T47D (cell line): ENCODE measurements around the gene PRKCZ.

Source experiments
- DNase-seq, 2 experiments: peaks; one replicate each; pipeline versions ENCODE4 v3.0.0 to v3.0.0-alpha.2; 2011 to 2012; ENCODE audit warnings: low read depth in 1 of 2, low spot score in 1 of 2
- JUND ChIP-seq: IDR thresholded peaks from 2 replicates; pipeline ENCODE4 v1.6.1; 2012; ENCODE audit warnings: low read depth
- in situ Hi-C: cut with HindIII; loops from 2 replicates; pipeline ENCODE4 v1.10.0; 2016; ENCODE audit warnings: low sequenced_read_pairs, low pct_unique_long_range_greater_than_20kb

The PRKCZ gene

GRCh38 chr1:2018217-2019171, 31.7 kb upstream of the PRKCZ start:
- no peak for DNase-seq
- no peak for TF ChIP-seq JUND
- in situ Hi-C loops: no loop called here

GRCh38 chr1:2019172-2019543, 31.1 kb upstream of the PRKCZ start, which contains the start of gene GABRD:
GABRD (plus strand) TSS chr1:2019345; CDS start chr1:2019424, 79 bp downstream.
- DNase-seq: peak; percentile 49 to 75
- in situ Hi-C loops: no loop called here
- no peak for TF ChIP-seq JUND

GRCh38 chr1:2019571-2020309, 30.5 kb upstream of the PRKCZ start:
- TF ChIP-seq JUND: no peak
- peak in 1 of 2 experiments; percentile 26 for DNase-seq
- in situ Hi-C loops: no loop called here

GRCh38 chr1:2020310-2020655, 29.9 kb upstream of the PRKCZ start:
- in situ Hi-C loops: no loop called here
- no peak for DNase-seq
- TF ChIP-seq JUND: no peak

- no peak for DNase-seq
- in situ Hi-C loops: no loop called here
- no peak for TF ChIP-seq JUND
Measured at GRCh38 chr1:2021550-2021949, 28.7 kb upstream of the PRKCZ start.

- TF ChIP-seq JUND: no peak
- no peak for DNase-seq
- in situ Hi-C loops: no loop called here
Measured at GRCh38 chr1:2022063-2022770, 28.0 kb upstream of the PRKCZ start.

- no peak for TF ChIP-seq JUND
- in situ Hi-C loops: no loop called here
- DNase-seq: no peak
Measured at GRCh38 chr1:2023187-2023586, 27.0 kb upstream of the PRKCZ start.

- in situ Hi-C loops: no loop called here
- DNase-seq: no peak
- TF ChIP-seq JUND: no peak
Measured at GRCh38 chr1:2024451-2024850, 25.8 kb upstream of the PRKCZ start.

- no peak for TF ChIP-seq JUND
- in situ Hi-C loops: no loop called here
- DNase-seq: no peak
Measured at GRCh38 chr1:2024887-2025286, 25.3 kb upstream of the PRKCZ start.

- no peak for DNase-seq
- TF ChIP-seq JUND: no peak
- in situ Hi-C loops: no loop called here
Measured at GRCh38 chr1:2025491-2025981, 24.7 kb upstream of the PRKCZ start.

GRCh38 chr1:2027961-2028583, 22.1 kb upstream of the PRKCZ start:
- no peak for TF ChIP-seq JUND
- in situ Hi-C loops: no loop called here
- no peak for DNase-seq

- no peak for TF ChIP-seq JUND
- in situ Hi-C loops: no loop called here
- DNase-seq: no peak
Measured at GRCh38 chr1:2028870-2029560, 21.2 kb upstream of the PRKCZ start.
